Hematopoietic multipotent progenitor cell treated with erythropoietin and hydrocortisone succinate and interleukin-3 and kit ligand, for 17 days (in vitro differentiated cells): ENCODE measurements around the gene TRAK1.

ENCODE experiments used
- DNase-seq: peaks from one replicate; pipeline ENCODE4 v3.0.0-alpha.2; 2015; ENCODE audit warnings: low spot score

The TRAK1 gene

DNA sequence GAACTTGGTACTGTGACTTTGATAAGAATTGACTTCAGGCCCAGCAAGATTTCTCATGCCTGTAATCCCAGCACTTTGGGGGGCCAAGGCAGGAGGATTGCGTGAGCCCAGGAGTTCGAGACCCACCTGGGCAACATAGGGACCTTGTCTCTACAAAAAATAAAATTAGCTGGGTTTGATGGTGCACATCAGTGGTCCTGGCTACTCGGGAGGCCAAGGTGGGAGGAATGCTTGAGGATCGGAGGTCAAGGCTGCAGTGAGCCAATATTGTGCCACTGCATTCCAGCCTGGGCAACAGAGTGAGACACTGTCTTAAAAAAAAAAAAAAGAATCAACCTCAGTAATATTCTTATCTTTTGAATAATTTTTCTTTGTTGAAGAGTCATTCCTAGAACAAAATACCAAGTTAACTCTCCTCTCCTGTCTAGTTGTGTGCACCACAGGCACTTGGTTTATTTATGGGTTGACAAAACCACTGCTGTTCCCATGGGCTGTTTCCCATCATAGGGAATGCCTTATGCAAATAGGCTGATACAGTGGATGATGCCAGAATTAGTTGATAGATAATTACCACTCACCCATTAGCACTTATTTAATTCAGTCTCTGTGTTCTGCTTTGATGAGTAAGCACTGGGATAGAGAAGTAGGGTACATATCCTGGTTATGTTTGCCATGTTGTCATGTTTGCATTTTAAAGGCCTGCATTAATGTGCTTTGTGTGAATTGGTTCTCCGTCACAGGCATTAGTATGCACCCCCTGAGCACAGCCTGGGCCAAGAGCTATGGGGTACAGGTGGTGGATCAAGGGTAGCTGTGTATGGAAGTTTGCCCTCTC lies 32.9 kb downstream of the TRAK1 start:
- no peak for DNase-seq

DNA sequence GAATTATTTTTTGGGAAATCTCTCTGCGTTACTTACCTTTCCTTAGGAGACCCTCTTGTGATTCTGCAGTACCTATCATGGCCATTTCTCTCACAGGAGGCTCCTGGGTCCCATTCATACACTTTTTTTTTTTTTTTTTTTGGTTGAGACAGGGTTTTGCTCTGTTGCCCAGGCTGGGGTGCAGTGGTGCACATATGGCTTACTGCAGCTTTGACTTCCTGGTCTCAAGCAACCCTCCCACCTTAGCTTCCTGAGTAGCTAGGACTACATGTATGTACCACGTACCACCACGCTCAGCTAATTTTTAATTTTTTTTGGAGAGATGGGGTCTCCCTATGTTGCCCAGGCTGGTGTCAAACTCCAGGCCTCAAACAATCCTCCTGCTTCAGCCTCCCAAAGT lies 36.1 kb downstream of the TRAK1 start:
- DNase-seq, result no peak

DNA sequence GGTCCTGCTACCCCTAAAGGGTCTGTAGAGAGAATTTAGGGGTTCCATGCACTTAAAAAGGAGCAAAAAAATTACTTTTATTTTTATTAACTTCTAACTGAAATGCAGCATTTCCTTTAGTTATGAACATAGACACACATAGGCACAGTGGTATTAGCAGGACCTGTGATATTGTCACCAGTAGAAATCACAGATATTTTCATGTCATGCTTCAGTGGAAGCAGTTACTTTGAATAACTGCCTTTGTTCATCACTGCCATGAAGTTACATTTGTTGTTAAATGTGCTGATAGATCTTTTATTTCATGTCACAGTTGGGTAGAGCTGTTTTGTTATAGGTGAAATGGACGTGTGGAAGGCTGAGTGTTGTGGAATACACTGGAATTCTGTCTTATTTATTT lies 37.4 kb downstream of the TRAK1 start:
- DNase-seq, result no peak

DNA sequence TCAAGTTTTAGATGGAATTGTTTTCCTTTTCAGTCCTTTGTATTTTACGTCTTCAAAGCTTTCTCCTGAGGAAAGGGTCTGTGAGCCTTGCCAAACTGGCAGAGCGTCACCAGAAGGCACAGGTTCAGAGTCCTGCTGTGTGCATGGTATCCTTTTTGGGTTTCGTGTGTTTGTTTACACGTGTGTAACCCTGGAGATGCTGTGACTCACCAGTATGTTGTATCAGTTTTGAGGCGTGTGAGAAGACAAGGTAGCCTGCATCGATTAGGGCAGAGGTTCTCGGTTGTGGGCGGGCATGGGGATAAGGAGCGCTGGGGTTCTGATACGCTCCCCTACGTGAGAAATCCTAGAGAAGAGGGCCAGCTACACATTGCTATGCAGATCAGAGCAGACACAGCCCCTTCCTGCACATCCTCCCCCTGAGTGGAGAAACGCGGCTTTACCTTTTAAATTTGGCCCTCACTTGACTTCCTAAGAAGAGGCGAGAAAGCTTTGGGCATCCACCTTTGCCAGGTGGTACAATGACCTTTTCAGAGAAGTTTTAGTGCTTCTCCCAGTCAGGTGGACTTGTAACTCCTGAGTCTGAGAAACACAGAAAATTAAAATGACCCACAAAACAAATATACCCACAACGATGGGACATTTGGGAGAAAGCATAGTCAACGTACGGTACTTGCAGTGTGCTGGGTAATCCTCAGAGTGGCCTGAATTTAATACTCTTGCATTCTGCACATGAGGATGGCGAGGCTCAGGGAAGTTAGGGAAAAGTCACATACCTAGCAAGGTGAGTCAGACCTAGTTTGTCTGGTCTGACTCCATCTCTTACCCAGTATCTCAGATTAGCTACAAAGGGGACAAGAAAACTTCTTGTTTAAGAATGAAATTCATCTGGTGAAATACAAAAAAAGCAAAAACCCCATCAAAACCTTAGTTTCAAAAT lies 38.1 kb downstream of the TRAK1 start:
- DNase-seq, result no peak

DNA sequence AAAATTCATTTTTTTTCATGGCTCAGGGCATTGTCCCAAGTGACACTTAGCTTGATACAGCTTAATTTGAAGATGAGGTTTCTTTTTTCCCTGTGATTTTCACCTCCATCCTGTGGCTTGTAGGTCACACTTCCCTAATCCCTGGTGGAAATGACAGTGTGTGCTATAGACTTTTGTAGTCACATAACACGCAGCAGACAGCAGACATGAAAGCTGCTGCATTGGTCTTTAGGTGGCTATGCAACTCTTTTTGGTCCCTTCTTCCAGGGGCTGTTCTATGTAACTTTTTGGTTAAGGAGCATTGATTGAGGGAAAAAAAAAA lies 38.8 kb downstream of the TRAK1 start:
- no peak for DNase-seq

DNA sequence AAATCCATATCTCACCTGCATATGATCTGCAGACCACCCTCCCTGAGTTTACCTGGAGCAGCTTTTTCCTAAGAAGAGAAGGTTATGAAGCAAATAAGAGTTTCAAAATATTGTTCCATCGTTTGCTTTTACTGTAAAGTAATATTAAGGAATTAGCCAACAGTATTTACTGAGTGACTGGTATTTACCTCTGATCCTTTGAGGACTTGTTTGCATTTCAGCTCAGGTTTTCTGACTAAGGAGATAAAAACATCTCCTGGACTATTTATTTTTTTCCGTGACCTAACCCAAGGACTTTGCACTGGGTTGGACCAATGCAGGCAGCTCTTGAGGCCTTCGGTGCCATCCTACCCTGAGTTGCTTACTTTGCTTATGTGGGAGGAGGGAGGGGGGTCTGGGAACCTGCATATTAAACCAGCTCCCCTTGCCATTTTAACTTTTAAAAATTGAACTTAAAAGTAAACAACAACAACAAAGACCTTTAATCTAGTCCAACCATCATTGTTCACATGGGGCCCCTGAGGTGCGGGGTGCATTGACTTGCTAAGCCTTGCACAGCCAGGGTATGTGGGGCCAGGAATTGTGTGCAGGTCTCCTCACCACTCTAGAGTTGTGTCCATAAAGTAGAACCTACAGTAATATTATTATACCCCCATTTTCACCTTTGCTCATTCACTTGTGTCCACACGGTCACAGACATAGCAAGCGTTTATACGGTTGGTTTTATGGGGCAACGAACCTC lies 39.3 kb downstream of the TRAK1 start:
- DNase-seq, result no peak

DNA sequence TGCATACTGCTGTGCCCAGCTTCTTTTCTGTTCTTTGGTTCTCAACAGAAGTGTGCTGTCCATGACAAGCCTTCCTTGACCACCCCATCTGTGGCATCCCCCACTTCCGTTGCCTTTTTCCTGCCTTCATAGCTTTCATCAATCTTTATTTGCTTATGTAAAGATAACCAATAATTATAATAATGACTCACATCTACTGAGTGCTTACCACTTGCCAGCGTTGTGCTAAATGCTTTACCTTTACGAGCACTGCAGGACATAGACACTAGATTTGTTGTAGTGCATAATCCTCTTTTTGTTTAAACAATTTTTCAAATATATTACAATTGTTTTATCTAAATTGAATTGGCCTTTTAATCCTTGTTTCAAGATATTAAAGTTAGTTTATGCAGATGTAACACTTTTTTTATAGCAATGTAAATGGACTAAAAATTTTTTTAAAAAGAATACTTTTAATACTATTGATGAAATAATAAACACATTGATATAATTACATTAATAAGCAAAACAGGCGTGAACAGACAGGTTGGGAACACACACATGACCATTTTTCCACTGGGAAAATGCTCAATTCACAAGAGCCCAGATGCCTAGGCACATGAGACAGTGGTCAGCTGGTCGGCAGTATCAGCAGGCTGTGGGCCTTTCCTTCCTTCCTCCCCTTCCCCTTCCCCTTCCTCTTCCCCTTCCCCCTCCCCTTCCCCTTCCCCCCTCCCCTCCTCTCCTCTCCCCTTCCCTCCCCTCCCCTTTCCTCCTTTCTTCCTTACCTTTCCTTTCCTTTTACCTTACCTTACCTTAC lies 42.5 kb downstream of the TRAK1 start:
- no peak for DNase-seq

DNA sequence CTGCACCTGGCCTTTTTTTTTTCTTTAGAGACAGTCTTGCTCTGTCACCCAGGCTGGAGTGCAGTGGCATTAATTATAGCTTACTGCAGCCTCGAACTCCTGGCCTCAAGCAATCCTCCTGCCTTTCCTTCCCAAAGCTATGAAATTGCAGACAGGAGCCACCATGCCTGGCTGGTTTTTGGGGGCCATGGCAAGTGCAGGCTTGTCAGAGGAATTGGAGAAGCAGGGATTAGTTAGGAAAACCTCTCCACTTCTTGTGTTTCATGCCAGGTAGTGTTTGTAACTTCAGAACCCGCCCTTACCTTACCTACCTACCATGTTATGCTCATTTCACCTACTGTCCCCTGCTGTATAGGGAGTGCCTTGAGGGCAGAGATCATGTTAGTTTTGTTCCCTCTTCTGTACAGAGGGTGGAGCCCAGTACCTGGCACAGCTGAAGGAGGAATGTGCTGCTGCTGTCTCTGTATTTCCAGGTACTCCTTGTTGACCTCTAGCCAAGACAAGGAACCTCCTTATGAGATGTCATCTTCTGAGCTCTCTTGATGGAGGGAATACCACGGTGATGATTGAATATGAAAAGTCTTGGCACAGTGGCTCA lies 43.8 kb downstream of the TRAK1 start:
- DNase-seq, result no peak

DNA sequence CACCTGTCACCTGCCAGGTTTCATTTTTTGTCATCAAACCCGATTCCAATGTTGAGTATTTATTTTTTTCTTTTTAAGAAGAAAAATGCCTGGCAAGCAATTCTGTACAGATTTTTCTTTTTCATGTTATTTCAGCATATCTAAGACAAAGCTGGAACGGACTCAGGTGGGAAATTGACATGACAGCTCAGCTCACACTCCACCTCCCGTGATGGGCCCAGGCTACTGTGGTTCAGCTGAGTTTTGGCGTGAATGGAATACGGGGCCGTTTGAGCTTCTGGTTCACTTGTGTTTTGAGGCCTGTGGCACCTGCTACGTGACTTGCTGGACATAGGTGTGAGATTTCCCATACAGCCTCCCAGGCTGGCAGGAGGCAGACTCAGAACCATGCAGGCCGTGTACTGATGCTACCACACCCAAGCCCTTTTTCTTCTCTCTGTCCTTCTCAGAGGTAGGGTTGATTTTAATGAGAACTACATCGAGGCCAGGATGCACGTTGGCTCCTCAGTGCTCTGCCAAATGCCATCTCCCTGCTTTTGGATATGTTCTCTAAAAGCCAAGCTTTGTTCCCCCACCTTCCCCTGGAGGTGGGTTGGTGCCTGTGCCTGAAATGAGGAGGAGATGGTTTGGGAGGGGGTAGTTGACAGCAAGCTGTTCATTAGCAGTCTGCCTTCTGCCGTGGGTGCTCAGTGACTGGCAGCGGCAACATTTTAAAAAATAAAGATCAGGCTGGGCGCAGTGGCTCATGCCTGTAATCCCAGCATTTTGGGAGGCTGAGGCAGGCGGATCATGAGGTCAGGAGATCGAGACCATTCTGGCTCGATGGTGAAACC lies 48.7 kb downstream of the TRAK1 start:
- no peak for DNase-seq

DNA sequence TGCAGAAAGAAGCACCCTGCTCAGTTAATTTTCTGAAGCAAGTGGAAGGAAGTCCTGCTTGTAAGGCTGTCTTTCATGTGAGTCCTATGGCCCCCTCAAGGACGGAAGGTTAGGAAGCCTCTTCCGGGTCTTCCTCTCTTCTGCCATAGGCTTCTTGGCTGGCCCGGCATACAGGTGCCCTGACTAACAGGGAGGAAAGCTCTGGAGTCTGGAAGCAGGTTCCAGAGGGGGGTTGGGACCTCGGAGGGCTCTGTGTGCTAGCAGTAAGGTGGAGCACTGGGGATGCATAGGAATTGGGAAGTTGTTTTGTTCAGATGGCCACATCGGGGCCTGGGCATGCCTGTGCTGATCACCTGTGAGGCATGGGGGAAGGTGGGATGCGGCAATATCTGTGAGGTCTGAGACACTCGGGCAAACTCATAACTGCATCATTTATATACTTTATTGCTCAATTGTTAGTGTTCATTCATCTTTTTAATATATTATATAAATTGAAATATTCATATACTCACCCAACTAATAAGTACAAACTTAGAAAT lies 49.6 kb downstream of the TRAK1 start:
- no peak for DNase-seq

DNA sequence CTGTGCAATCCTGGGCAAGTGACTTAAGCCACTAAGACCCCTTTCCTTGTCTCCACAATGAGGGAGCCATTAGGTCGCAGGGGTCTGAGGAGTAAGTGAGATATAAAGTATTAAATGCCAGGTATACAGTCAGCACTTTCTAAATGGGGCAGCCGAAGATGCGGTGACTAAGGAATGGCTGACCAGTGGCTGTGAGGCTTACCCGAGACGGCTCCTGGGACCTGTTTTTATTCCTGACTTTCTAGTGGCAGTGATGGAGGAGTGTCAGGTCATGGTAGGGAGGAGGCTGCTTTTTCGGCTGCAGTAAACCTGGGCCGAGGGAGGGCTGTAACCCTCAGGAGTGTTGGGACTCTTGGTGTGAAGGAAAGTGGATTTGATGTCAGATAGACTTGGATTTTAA lies 52.3 kb downstream of the TRAK1 start:
- no peak for DNase-seq

DNA sequence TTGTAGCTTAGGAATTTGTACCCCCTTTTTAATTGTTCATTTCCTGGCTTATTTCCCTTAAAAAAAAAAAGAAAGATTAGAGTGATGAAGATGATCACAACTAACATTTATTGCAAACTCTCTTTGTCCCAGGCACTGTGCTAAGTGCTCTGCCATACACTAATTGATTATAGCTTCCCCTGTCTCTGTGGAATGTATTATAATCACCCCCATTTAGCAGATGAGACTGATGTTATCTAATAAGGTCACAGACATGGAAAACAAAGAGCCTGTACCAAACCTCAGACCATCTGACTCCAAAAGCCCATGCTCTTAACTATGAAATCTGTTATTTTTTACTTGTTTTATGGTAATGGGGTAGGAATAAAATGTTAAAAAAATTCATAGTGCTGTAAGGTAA lies 53.1 kb downstream of the TRAK1 start:
- DNase-seq, result no peak

DNA sequence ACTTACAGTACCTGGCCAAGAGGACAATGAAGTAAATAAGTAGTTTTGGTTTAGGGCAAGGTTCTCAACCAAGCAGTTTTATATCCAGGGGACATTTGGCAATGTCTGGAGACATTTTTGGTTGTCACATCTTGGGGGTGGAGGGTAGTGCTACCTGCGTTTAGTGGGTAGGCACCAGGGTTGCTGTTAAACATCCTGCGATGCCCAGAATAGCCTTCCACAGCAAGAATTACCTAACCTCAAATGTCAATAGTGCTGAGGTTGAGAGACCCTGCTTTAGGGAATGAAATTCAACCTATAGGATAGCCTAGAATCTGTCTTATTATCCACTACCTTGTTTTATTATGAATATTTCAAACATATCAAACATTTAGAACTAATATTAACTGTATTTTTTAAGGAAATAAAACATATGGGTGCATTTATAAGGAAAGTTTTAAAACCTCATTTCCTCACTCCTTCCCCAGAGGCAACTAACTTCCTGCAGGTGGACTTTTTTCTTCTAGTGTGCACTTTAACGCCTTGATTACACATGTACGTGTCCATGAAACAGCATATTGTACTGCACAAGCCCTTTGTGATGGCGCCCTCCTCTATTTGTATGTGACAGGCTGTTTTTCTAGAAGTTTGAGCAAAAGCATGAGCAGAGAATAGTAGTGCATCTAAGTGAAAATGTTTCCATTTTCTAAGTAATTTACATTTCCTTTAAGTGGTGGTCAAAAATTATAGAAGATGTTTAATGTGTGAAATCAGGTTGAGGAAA lies 57.1 kb downstream of the TRAK1 start:
- no peak for DNase-seq

DNA sequence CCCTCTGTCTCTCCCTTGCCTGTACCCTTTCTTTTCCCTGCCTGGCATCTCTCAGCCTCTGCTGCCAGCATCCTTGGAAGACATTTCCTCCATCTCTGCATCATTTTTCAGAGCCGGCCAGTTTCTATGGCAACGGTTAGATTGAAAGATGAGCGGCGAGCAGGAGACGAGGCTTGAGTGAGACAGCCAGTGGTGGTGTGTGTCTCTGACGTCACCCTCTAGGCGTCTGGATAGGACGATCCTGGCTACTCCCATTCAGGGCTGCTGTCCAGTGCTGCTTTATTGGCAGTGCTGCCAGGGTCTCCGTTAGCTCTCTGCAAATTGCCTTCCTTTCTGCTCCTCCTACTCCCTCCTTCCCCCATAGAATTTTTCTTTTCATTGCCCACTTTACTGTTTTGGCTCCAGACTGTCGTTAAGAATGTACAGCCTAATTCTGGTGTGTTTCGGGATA lies 57.9 kb downstream of the TRAK1 start:
- DNase-seq, result no peak

DNA sequence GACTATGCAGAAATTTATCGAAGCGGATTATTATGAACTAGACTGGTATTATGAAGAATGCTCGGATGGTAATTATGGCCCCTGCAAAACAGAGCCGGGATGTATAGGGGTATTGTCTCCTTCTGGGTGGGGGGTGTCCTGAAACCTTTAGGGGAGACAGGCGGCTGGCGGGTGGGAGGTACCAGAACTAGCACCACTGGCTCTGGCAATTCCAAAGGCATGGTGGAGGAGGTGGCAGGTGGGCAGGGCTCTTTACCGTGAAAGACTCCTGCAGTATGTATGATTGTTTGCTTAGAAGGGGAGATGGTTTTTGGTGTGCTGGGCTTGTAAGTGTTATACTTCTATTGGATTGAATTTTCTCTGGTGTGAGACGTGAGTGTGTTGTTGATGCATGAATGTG lies 58.4 kb downstream of the TRAK1 start:
- no peak for DNase-seq

DNA sequence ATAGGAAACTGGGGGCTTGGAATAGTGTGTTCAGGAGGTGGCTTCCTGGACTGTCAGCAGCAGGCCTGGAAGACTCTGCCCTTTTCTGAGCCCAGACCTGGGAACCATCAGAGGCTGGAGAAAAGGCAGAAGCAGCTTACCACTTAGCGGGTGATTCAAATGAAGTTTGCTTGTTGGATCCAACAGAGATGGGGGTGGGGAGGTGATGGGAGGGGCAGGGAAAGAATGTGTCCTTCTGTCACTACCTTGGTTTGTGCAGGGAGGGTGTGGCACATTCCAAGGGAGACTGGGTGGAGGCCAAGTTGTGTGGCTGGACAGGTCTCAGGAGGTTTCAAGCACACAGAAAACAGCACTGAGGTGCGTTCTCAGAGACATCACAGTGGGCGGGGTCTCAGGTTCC lies 58.8 kb downstream of the TRAK1 start:
- no peak for DNase-seq

DNA sequence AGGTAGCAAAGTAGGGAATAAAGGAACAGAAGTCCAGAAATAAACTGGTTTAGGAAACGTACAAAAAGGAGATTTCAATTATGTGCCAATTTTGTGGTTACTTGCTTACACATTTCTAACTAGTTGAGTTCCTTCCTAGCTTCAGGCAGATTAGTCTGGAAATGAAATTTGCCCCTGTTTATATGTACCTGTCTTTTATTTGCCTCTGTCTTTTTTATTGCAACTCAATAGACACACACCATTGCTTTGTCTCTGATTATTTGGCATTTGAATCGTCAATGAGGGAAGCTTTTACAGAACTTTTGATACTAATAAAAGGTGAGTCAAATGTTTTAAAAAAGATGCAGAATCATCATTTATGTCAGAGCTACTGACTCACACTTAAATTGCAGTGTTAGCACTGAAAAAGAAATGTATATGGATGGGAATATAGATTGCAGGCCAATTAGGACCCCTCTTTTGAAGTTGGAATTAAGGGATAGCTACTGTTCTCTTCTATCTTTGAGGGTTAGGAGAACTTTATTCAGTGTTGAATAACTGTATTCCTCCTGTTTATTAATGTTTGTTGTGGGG lies 60.5 kb downstream of the TRAK1 start:
- no peak for DNase-seq

DNA sequence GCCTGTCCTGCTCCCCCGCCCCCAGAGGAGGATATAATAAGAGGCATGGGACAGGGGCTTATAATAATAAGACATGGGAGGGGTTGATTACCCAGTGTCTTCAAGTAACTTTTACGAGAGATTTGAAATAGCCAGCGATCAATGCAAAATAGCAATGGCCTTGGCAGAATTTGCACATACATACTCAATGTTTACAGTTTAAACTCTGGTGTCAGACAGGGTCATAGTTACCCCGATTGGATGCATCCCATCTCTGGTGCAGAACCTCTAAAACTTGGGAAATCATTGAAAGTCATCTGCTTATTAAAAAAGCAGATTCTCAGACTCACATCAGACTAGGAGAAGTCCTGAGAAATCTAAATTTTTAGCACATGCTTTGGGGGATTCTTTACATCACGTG lies 61.0 kb downstream of the TRAK1 start:
- no peak for DNase-seq

DNA sequence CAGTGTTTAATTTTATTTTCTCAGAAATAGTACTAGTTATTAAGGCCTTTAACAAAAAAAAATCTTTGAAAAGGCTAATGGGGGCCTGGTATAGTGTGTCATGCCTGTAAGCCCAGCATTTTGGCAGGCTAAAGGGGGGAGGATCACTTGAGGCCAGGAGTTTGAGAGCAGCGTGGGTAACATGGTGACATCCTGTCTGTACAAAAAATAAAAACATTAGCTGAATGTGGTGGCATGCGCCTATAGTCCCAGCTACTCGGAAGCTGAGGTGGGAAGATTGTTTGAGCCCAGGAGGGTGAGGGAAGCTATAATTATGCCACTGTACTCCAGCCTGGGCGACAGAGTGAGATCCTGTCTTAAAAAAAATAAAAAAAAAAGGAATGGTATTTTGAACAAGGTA lies 61.9 kb downstream of the TRAK1 start:
- no peak for DNase-seq
